Dedifferentiated amniotic fluid mesenchymal stem cell (primary cell): ENCODE measurements around the gene CDC14A.
"Not testable (repeated sequence)": the region's sequence is repeated elsewhere in the genome, so short reads cannot be mapped to it uniquely, and the experiment has no call there.

ENCODE experiments used
- DNase-seq: peaks from one replicate; pipeline ENCODE4 v3.0.0-alpha.2; 2016; ENCODE audit errors: extremely low spot score

The CDC14A gene

DNA sequence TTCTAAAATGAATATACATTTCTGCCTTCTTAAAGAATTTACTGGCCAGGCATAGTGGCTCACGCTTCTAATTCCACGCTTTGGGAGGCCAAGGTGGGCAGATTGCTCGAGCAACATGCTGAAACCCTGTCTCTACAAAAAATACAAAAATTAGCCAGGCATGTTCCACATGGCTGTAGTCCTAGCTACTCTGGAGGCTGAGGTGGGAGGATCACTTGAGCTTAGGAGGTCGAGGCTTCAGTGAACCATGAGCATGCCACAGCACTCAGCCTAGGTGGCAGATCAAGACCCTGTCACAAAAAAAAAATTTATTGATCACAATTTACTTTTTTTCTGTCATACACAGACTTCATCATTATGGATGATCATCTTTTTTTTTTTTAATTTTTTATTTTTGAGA lies 11.5 kb downstream of the CDC14A start:
- no peak for DNase-seq

DNA sequence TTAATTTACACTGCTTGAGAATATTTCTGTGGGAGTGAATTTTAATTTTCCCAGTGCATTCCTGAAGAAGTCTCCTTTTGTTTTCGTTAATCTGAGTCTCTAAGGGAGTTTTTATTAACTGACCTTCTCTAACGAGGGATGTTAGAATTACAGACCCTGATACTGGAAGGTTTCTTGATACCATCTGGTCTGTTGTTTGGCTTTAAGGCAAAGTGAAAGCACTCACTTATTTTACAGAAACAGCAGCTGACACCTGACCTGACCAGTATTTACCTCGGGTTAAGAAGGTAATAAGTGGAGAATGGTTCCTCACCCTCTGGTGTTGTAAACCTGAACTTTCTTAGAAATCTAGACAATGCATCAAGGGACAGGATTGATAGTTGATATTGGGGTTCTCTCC lies 12.4 kb downstream of the CDC14A start:
- no peak for DNase-seq

DNA sequence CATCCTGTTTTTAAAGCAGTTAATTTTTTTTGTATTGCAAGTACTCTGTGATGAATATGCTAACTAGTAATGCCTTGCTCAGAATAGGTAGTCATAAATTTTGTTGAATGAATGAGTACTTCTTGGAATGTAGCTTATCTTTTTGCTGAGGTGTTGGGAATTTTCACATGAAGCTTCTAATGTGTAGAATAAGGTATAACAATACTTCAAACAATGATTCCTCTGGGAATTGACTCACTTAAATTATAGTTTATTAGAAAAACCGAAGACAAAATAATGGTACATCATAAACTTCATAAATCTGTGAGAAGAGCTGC lies 13.9 kb downstream of the CDC14A start:
- no peak for DNase-seq

DNA sequence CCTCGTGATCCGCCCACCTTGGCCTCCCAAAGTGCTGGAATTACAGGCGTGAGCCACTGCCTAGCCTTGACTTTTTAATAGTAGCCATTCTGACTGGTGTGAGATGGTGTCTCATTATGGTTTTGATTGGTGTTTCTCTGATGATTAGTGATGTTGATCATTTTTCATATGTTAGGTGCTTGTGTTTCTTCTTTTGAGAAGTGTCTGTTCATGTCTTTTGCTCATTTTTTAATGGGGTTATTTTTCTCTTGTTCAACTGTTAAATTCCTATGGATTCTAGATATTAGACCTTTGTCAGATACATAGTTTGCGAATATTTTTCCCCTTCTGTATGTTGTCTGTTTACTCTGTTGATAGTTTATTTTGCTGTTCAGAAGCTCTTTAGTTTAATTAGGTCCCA lies 17.0 kb downstream of the CDC14A start:
- DNase-seq, result not testable (repeated sequence)

DNA sequence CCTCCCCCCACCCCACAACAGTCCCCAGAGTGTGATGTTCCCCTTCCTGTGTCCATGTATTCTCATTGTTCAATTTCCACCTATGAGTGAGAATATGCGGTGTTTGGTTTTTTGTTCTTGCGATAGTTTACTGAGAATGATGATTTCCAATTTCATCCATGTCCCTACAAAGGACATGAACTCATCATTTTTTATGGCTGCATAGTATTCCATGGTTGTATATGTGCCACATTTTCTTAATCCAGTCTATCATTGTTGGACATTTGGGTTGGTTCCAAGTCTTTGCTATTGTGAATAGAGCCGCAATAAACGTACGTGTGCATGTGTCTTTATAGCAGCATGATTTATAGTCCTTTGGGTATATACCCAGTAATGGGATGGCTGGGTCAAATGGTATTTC lies 21.6 kb downstream of the CDC14A start:
- DNase-seq, result not testable (repeated sequence)

DNA sequence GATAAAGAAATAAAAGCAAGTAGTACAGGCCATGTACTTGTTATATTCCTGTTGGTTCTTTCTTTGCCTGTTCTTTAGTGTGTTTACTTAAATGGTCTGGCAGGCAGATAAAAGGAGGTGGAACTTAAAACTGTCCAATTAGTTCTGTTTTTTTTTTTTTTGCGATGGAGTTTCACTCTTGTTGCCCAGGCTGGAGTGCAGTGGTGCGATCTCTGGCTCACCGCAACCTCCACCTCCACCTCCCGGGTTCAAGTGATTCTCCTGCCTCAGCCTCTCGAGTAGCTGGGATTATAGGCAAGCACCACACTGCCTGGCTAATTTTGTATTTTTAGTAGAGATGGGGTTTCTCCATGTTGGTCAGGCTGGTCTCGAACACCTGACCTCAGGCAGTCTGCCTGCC lies 24.6 kb downstream of the CDC14A start:
- not testable (repeated sequence) for DNase-seq

DNA sequence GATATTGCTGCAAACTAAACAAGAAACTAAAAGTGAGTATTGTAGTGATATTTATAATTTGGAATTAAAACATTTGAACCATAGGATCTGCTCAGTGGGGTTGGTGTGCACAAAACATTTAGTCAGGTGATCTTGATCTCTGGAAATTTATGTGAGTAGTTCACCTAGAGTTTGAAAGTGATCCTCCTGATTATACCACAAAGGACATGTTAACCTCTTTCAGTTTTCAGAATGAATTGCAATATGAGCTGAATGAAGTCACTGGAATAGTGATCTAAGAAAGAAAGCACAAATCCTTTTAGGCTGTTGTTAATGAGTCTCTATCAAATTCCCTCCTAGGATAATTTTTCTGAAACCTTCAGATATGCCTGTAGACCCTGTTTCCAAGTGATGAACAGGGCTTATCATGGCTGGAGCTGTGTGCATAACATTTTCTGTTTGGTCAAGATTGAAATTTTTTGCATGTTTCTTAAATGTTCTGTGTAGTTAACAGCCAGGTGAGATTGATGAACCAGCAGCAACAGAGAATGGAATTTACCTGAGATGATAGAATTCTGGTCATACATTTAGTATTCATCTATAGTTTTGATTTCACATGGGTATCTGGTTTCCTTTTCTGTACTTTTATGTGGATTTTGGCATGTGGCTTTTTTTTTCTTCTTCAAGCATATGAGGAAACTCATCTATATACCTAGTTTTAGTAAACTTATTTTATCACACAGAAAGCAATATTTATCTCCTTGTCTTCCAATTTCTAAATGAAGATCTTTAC lies 25.5 kb downstream of the CDC14A start:
- no peak for DNase-seq

DNA sequence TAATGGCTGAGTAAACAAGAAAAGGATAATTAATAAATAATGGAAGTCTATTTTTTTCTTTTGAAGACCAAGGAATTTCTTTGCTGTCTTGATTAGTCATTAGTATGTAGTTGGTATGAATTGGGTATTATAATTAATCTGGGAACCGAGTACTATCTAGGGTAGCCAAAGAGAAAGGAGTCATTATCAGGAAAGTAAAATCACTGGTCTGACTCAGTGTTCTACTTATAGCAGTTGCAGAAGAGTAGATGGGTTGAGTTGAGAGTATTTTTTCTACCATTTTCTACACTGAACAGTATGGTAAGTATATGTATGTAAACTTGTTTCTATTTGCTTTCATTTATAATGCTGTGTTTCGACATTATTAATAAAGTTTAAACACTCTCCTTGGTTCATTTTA lies 26.6 kb downstream of the CDC14A start:
- no peak for DNase-seq

DNA sequence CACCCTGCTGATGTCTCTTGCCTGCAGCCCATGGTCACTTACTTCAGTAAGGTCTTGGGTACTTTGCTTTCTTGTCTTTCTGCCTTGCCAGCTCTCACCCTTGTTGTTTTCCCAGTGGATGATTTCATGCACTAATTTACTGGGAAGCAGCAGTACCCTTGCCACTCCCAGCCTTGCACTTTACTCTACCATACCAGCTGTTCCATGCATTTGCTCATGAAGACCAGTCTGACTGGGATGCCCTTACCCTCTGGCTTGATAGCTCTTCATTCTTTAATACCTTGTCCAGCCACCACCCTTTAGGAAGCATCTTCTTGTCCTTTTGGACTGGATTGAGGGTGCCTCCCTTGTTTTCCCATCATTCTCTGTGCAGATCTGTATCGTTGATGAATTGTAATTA lies 28.3 kb downstream of the CDC14A start:
- DNase-seq, result no peak

DNA sequence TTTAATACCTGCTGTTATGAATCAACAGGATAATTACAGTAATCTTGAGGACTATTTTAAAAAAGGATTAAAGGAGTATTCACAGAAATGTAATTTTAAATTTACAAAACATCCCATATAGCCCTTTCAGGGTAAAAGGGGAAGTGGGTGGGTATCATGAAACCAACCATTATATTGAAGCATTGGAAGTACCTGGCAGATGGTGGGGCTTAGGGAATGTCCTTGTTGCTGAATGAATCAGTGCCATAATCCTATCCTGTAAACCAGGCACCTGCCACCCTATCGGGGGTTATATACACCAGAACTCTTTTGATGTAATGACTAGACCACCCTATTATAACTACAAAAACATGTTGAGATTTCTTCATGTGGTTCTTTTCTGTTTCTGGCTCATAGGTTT lies 30.4 kb downstream of the CDC14A start:
- DNase-seq, result no peak

DNA sequence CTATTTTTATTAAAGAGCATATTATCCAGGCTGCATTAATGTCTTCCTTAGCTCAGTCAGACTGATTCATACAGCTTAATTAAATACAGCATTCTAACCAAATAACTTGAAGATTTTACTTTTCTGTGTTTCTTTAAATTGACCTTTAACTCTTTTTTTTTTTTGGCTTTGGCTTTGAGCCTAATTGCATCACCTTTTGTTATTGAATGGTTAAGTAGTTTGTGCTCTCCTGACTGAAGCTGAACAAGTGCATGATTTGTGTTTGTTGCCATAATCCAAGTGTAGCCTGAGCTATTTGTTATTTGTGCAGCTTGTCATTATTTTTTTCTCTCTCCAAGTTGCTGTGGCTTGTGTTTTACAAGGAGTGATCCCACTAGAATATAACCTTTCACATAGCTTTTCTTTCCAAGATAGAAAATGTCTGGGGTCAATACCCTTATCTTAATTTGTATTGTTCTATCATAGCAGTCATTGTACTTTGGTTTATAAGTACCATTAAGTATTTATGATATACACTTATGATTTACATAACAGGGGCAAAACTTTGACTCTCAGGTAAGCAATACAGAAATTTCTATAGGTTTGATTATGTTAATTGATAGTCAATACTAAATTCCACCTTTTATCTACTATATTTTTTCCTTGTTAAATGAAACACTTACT lies 31.6 kb downstream of the CDC14A start:
- DNase-seq, result no peak

DNA sequence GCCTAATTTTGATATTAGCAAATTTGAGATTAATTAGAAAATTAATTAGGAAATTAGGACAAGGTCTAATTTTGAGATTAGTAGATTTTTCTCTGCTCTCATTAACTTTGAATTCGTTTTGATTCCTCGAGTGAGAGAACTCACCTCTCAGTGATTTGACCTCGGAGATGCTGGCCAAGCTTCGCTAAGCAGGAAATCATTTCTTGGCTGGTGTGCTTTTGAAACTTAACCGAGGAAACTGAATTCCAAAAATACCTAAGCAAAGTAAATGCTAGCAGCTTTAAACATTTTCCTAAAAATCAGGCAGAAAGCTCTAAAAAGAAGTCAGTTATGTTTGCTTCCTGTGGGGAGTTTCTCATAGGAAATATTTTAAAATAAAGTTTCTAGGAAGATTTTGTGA lies 34.9 kb downstream of the CDC14A start:
- peak; percentile 52 for DNase-seq

DNA sequence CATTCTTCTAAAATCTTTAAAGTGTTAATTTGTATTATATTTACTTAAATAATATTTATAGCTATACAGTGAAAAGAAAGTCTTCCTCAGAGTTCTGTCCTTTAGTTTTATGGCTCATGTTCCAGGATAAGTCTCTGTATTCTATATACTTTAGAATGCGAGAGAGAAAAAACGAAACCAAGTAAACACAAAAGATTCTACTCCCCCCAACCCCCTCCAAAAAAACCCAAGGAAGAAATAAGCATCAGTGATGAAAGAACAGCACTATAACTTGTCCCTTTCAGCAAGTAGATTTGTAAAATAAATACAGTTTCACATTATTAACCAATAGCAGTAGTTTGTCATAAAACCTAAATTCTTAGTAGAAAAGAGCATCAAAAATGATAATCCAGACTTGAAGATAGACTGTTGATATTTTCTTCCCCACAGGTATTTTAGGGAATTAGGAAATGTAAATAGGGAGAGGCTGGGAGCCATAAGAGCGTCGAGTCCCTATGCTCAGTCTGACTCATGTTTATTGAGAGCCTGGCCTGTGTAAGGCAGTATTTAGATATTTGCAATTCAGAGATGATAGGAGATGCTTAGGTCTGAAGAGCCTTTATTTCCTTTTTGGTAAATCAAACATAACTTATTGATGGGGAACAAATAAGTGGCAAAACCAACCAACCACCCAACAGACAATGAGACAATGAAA lies 35.5 kb downstream of the CDC14A start:
- DNase-seq, result peak; percentile 22

DNA sequence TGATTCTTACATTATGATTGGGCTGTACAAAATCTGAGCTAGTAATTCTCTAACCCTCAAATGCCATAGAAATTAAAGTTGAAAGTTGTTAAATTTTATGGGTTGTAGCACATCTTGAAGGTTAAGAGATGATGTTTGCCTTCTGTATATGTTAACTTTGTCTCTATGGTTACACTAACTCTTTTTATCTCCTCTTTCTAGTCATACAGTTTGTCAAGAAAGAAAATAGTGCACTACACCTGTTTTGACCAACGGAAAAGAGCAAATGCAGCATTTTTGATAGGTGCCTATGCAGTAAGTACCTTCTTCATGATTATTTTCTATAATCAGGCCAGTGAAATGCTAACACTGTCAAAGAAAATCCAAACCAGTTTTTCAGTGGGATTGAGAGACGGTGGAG lies 38.2 kb downstream of the CDC14A start:
- no peak for DNase-seq

DNA sequence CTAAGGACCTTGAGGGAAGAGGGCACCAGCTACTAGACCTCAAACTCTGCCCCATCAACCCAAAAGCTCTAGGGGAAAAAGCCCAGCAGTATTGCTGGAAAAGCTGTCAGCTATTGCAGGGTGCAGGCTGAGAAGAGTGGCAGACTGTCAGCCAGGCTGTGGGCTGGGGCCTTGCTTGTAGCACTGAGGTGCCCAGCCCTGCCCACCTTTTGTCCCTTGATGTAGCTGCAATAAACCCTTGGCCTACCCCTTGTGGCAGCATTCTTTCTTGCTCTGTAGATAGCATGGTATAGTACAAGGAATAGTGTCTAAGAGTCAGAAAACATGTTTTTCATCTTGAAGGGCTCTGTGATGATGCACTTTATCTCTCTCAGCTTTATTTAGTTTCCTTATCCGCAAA lies 39.4 kb downstream of the CDC14A start:
- DNase-seq, result no peak

DNA sequence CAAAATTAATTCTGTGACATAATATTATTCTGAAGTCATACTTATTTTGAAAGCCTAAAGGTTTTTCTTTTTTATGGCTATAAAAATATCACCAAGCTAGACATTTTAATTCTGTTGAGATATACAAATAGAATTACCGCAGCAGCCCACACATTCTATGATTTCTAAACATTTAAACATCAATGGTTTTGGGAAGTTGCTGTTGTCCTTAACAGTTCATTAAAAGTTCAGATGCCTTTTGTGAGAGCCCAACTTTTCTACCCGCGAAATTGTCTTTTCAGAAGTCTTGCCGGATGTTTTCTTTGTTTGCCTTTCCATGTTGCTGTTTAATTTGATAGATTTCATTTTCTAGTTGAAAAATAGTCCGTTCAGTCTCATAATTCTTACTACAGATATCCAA lies 40.5 kb downstream of the CDC14A start:
- no peak for DNase-seq

DNA sequence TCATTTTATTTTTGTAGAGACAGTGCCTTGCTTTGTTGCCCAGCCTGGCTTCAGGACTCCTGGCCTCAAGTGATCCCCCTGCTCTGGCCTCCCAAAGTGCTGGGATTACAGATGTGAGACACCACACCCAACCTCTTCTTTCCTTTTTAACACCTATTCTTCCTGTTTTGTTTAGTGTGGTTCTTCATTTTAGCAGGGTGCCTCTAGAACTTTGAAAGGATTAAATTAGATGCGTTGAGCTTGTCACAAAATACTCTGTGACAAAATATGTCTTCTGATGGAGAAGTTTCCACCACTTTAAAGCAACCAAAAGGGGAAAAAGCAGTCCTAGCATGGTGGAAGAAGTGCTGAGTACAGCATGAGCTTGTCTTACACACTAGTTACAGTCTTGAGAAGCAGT lies 42.0 kb downstream of the CDC14A start:
- no peak for DNase-seq

DNA sequence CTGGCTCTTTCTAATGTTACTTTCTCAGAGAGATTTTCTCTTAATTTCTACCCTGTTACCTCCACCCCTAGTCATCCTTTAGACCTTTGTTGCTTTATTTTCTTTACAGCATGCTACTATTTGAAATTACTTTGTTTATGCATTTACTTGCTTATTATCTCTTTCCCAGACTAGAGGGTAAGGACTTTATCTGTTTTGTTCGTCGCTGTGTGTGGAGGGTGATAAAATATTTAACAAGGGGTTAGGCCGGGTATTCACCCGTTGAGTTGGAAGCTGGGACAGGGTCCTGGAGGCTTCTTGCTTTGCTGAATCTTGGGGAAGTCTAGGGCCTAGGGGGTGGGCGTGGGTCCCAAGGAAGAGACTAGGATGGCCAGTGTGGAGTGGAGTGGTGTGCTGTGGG lies 43.6 kb downstream of the CDC14A start:
- no peak for DNase-seq

DNA sequence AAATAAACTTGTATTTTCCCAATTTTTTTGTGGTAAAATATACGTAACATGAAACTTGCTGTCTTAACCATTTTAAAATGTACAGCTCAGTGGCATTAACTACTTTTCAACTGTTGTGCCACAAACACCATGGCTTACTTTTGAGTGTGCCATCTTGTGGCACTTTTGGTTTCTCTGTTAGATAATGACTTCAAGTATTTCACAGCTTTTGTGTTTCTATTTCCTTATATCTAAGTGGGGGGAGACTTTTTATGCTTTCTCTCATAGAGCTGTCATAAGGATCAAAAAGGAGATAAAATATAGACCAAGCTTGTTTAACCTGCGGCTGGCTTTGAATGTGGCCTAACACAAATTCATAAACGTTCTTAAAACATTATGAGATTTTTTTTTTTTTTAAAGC lies 44.3 kb downstream of the CDC14A start:
- DNase-seq, result no peak

DNA sequence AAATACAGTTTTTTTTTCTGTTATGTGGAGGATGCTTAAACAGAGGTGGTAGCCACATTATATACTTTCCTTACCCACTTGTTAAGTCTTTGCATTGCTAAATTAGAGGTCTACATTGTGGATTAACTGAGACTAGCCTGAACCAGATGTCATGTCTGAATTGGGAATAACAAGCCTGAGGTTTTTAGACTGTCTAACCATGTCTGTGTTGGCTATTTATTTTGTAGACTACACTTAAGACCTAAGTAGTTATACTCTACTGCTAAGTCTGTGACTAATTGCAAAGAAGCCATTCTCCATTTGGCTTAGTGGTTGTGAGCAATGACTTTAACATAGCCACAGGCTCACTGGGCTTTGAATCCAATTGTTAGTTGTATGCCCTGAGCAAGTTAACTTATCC lies 45.4 kb downstream of the CDC14A start:
- DNase-seq, result no peak

DNA sequence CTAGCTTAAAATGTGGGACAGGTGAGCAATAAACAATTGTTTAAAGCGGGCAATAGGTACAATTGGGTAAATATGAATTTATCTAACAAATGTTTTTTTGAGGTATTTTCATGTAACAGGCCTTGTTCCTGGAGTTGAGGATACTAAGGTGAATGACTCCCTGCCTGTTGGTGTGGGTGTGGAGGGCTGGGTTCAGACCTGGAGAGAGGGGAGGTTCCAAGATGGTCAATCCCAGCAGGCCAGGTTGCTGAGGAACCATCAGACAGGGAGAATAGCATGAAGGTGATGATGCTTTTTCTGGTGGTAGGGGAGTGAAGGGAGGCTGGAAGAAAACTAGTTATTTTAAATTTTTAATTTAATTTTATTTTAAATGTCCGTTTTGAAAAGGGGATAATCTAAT lies 46.3 kb downstream of the CDC14A start:
- no peak for DNase-seq

DNA sequence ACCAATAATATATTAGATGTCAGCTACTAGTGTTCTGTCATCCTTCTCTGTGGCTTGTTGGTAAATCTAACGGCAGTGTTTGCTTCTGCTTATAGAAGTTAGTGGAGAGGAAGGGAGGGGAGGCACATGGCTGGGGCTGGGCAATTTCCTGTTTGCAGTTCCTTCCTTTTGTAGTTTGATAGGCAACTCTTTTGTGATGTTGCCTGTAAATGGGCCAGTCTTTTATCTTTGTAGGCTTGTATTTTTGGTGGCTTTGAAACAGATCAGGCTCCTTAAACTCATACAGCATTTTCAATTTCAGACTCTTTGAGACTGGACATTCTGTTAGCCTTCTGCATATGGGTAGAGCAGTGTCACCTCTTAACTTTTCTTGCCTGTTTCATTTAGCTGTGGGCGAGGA lies 48.1 kb downstream of the CDC14A start:
- DNase-seq, result no peak

DNA sequence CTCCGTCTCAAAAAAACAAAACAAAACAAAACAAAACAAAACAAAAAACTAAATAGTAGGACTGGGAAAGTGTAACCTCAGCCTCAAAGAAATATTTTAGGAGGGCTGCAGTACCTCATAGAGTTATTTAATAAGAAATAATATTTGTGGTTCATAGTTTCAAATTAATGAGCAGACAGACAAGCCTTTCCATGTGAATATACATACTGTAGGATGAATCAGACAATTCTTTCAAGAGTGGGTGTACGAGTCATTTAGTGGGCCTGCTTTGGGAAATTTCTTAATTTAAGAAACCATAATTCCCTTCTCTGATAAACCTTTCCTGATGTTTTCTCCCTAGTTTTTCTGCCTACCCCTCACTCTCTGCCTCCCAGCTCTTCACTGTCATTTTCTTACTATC lies 52.5 kb downstream of the CDC14A start:
- DNase-seq, result no peak
